Lung (tissue), 12 donors: ENCODE measurements around the gene STK33. TPM values are rescaled to one million over a fixed set of nuclear protein-coding genes. Genes with fewer than 3 reads are reported as not detected.

Source experiments
- ATAC-seq: fragments of 200-7000 bp; cut with Tn5 transposase; one replicate; pipeline ENCODE4 v1.9.1; 2020; ENCODE audit warnings: moderate number of reproducible peaks; ENCODE audit not compliant: insufficient read depth, low FRiP score
- DNase-seq, 3 donors: peaks; one replicate each; pipeline ENCODE4 v3.0.0-alpha.2; 2013 to 2017
- H3K27ac ChIP-seq, 2 donors: one replicate each; pipeline ENCODE4 v1.5.1; 2013; ENCODE audit warnings: mild to moderate bottlenecking in 2 of 2, moderate library complexity in 2 of 2, control low read depth in 1 of 2, inconsistent platforms in 1 of 2, low read depth in 1 of 2, low read length in 1 of 2
- H3K27me3 ChIP-seq, 3 donors: one replicate each; pipeline ENCODE4 v1.5.1; 2013; ENCODE audit warnings: low read length in 2 of 3; ENCODE audit not compliant: control insufficient read depth in 3 of 3, insufficient read depth in 3 of 3
- H3K36me3 ChIP-seq, 4 donors: one replicate each; pipeline ENCODE4 v1.5.1; 2013; ENCODE audit warnings: low read length in 4 of 4, mild to moderate bottlenecking in 1 of 4, moderate library complexity in 1 of 4; ENCODE audit not compliant: control insufficient read depth in 4 of 4, insufficient read depth in 4 of 4
- H3K4me1 ChIP-seq, 5 donors: one replicate each; pipeline ENCODE4 v1.5.1; 2013; ENCODE audit warnings: low read length in 5 of 5, mild to moderate bottlenecking in 2 of 5, moderate library complexity in 1 of 5; ENCODE audit not compliant: control insufficient read depth in 5 of 5, insufficient read depth in 5 of 5
- H3K4me3 ChIP-seq: one replicate; pipeline ENCODE4 v1.5.1; 2013; ENCODE audit warnings: mild to moderate bottlenecking, control low read depth, moderate library complexity
- H3K9ac ChIP-seq, 2 donors: one replicate each; pipeline ENCODE4 v1.5.1; 2013; ENCODE audit warnings: low read length in 2 of 2, control low read depth in 1 of 2; ENCODE audit not compliant: insufficient read depth in 1 of 2
- H3K9me3 ChIP-seq, 4 donors: one replicate each; pipeline ENCODE4 v1.5.1; 2013; ENCODE audit warnings: low read length in 3 of 4, mild to moderate bottlenecking in 1 of 4, moderate library complexity in 1 of 4; ENCODE audit not compliant: control insufficient read depth in 4 of 4, insufficient read depth in 3 of 4
- CTCF ChIP-seq: IDR thresholded peaks from 2 replicates; pipeline ENCODE4 v1.5.1; 2012; ENCODE audit warnings: mild to moderate bottlenecking; ENCODE audit errors: control extremely low read depth, extremely low read depth
- WGBS, 2 donors: extraction: QIAGEN DNeasy Blood & Tissue Kit; methylation state at CpG; one replicate each; pipeline ENCODE4 v1.1.7; 2013; 5-methylcytosine and 5-hydroxymethylcytosine counted together
- polyA plus RNA-seq, 2 donors: library from polyadenylated mRNA; stranded (reverse); fragments of 200-250 nt; gene quantifications; one replicate each; pipeline ENCODE4 v1.2.1, GENCODE V29; 2013
- total RNA-seq, 2 donors: library from RNA; depleted of rRNA in 1 of 2; stranded (reverse); fragments of >200 nt in 1 of 2; gene quantifications; one replicate each; pipeline ENCODE4 v1.2.1, GENCODE V29; 2014 to 2021
- donor health status: control.
- donor health status: control.
- donor health status: Bipolar disorder and iron deficiency.
- donor health status: healthy.
- donor health status: DM: yes; HTN: yes; CAD: no.

The STK33 gene
- total and polyA plus RNA-seq, 4 donors, result 9.5 to 36.5 (median 20.4) TPM

- no peak overlapping the region for H3K9ac ChIP-seq
- 84 to 93% methylated on average over 9 of the region's 9 CpGs for WGBS, 2 donors
- H3K9me3 ChIP-seq, result no peaks in the 10 kb centered on the region
- no peak for DNase-seq
- no peaks in the 10 kb centered on the region for H3K27me3 ChIP-seq
- no peak for ATAC-seq
- TF ChIP-seq CTCF, result no peak
- H3K36me3 ChIP-seq, result no peaks in the 10 kb centered on the region
- H3K4me3 ChIP-seq, result no peak overlapping the region
- peaks cover 0 to 34% (median 6%) of the 10 kb centered on the region in 5 donors for H3K4me1 ChIP-seq
- no peak overlapping the region for H3K27ac ChIP-seq
These were observed 233.8 kb downstream of the STK33 start for GRCh38 chr11:8360086-8360828.

- Histone ChIP-seq H3K4me1 (peaks cover 0 to 38% (median 6%) of the 10 kb centered on the region in 5 donors), H3K9ac (no peak overlapping the region), H3K36me3 (no peaks in the 10 kb centered on the region), H3K4me3 (no peak overlapping the region), H3K27ac (no peak overlapping the region), H3K9me3 (no peaks in the 10 kb centered on the region), H3K27me3 (no peaks in the 10 kb centered on the region)
- TF ChIP-seq CTCF, result no peak
- ATAC-seq (no peak), DNase-seq (no peak)
- WGBS, 2 donors, result 77 to 93% methylated on average over 6 of the region's 6 CpGs
These were observed 234.5 kb downstream of the STK33 start for GRCh38 chr11:8359521-8359920.

- Histone ChIP-seq H3K9ac (no peak overlapping the region), H3K9me3 (no peaks in the 10 kb centered on the region), H3K27ac (no peak overlapping the region), H3K4me1 (peaks cover 0 to 46% (median 11%) of the 10 kb centered on the region in 5 donors), H3K4me3 (no peak overlapping the region), H3K36me3 (no peaks in the 10 kb centered on the region), H3K27me3 (no peaks in the 10 kb centered on the region)
- no peak for DNase-seq
- 87 to 91% methylated on average over 13 of the region's 13 CpGs for WGBS, 2 donors
- no peak for ATAC-seq
- no peak for TF ChIP-seq CTCF
These were observed 236.0 kb downstream of the STK33 start for GRCh38 chr11:8357891-8358566.
